ENCODE data around the gene EFCAB6. TPM values are rescaled to one million over a fixed set of nuclear protein-coding genes. Genes with fewer than 3 reads are reported as not detected.

EFCAB6 gene
- total RNA-seq, 4 donors from 2014 or later, result 1.2 to 4.0 (median 3.0) TPM

- intact Hi-C loops (cut with DNase I), result no loop called here
- peaks cover 4 to 13% (median 10%) of the 10 kb centered on the region in 4 donors for H3K4me1 ChIP-seq
- H3K27me3 ChIP-seq, result peaks cover 0 to 16% (median 0%) of the 10 kb centered on the region in 4 donors
- TF ChIP-seq, protein P1, sequence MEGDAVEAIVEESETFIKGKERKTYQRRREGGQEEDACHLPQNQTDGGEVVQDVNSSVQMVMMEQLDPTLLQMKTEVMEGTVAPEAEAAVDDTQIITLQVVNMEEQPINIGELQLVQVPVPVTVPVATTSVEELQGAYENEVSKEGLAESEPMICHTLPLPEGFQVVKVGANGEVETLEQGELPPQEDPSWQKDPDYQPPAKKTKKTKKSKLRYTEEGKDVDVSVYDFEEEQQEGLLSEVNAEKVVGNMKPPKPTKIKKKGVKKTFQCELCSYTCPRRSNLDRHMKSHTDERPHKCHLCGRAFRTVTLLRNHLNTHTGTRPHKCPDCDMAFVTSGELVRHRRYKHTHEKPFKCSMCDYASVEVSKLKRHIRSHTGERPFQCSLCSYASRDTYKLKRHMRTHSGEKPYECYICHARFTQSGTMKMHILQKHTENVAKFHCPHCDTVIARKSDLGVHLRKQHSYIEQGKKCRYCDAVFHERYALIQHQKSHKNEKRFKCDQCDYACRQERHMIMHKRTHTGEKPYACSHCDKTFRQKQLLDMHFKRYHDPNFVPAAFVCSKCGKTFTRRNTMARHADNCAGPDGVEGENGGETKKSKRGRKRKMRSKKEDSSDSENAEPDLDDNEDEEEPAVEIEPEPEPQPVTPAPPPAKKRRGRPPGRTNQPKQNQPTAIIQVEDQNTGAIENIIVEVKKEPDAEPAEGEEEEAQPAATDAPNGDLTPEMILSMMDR (IDR thresholded peaks at IDR 0.05), result no peak
- TF ChIP-seq POLR2A (IDR thresholded peaks at IDR 0.05; ENCODE audit: low read depth), result no peak
- no peak for TF ChIP-seq POLR2AphosphoS5 (IDR thresholded peaks at IDR 0.05)
- TF ChIP-seq EP300 (IDR thresholded peaks at IDR 0.05), result no peak
- peak; percentile 66 for DNase-seq (ENCODE audit: extremely low spot score)
- no peaks in the 10 kb centered on the region for H3K9me3 ChIP-seq
- WGBS, result 54% methylated on average over 7 of the region's 7 CpGs
- H3K27ac ChIP-seq (replicated peaks in 1 of 4), result peak overlapping the region in 1 of 4 donors; percentile 26
- no peak overlapping the region for H3K4me3 ChIP-seq
- no peaks in the 10 kb centered on the region for H3K36me3 ChIP-seq
These were observed 66.7 kb downstream of the EFCAB6 start for GRCh38 chr22:43745411-43745770.

- H3K27ac ChIP-seq (replicated peaks in 1 of 4), result peak overlapping the region in 1 of 4 donors; percentile 26
These were observed 67.2 kb downstream of the EFCAB6 start for GRCh38 chr22:43744700-43745410.

DNA sequence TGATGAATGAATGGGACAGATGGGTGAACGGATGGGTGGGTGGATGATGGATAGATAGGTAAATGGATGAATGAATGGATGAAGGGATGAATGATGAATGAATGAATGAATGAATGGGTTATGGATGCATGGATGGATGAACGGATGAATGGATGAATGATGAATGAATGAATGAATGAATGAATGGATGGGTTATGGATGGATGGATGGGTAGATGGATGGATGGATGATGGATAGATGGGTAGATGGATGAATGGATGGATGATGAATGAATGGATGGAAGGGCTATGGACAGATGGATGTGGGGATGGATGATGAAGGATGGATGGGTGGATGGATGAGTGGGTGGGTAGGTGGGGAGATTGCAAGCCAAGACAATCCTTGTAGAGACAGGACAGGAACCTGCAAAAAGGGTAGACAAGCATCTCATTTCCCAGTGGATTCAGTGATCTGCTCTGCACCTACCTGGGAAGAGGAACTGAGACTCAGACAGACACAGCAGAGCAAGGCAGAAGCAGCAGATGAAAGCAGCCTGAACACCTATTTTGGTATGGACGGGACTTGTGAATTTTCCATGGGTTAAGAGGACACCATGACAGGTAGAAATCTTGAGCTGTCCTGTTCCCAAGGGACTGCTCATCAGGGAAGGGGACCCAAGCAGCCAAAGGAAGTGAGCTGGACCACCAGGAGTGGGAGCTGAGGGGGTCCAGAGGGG lies 68.0 kb downstream of the EFCAB6 start:
- no peak overlapping the region for H3K27ac ChIP-seq (replicated peaks in 1 of 4)
- no peak overlapping the region for H3K4me3 ChIP-seq
- peaks cover 4 to 13% (median 10%) of the 10 kb centered on the region in 4 donors for H3K4me1 ChIP-seq
- intact Hi-C loops (cut with DNase I), result no loop called here
- H3K9me3 ChIP-seq, result no peaks in the 10 kb centered on the region
- no peaks in the 10 kb centered on the region for H3K36me3 ChIP-seq
- 89% methylated on average over 3 of the region's 3 CpGs for WGBS
- no peak for TF ChIP-seq POLR2AphosphoS5 (IDR thresholded peaks at IDR 0.05)
- no peak for TF ChIP-seq EP300 (IDR thresholded peaks at IDR 0.05)
- TF ChIP-seq, protein P1 (IDR thresholded peaks at IDR 0.05), result no peak
- TF ChIP-seq POLR2A (IDR thresholded peaks at IDR 0.05; ENCODE audit: low read depth), result no peak
- DNase-seq (ENCODE audit: extremely low spot score), result no peak
- H3K27me3 ChIP-seq, result peaks cover 0 to 23% (median 0%) of the 10 kb centered on the region in 4 donors

More at GRCh38 chr22:43744700-43745410, 67.2 kb downstream of the EFCAB6 start:
- intact Hi-C loops (cut with DNase I), result no loop called here
- DNase-seq (ENCODE audit: extremely low spot score), result peak; percentile 55
- TF ChIP-seq POLR2A (IDR thresholded peaks at IDR 0.05; ENCODE audit: low read depth), result no peak
- Histone ChIP-seq H3K4me1 (peaks cover 4 to 13% (median 10%) of the 10 kb centered on the region in 4 donors), H3K36me3 (no peaks in the 10 kb centered on the region), H3K9me3 (no peaks in the 10 kb centered on the region), H3K27me3 (peaks cover 0 to 20% (median 0%) of the 10 kb centered on the region in 4 donors), H3K4me3 (no peak overlapping the region)
- 56% methylated on average over 8 of the region's 9 CpGs for WGBS

- DNase-seq (ENCODE audit: extremely low spot score), result no peak
- WGBS, result 78% methylated on average over 4 of the region's 4 CpGs
- peaks cover 0 to 23% (median 0%) of the 10 kb centered on the region in 4 donors for H3K27me3 ChIP-seq
- intact Hi-C loops (cut with DNase I), result no loop called here
- H3K36me3 ChIP-seq, result no peaks in the 10 kb centered on the region
- H3K27ac ChIP-seq (replicated peaks in 1 of 4), result no peak overlapping the region
- TF ChIP-seq POLR2AphosphoS5 (IDR thresholded peaks at IDR 0.05), result no peak
- TF ChIP-seq, protein P1 (IDR thresholded peaks at IDR 0.05), result no peak
- no peak for TF ChIP-seq EP300 (IDR thresholded peaks at IDR 0.05)
- no peak for TF ChIP-seq POLR2A (IDR thresholded peaks at IDR 0.05; ENCODE audit: low read depth)
- H3K4me3 ChIP-seq, result no peak overlapping the region
- H3K4me1 ChIP-seq, result peaks cover 4 to 13% (median 10%) of the 10 kb centered on the region in 4 donors
- no peaks in the 10 kb centered on the region for H3K9me3 ChIP-seq
These were observed 69.0 kb downstream of the EFCAB6 start for GRCh38 chr22:43743131-43743530.
